Kasumi-1 (cell line): Measurements from ENCODE around the gene MECP2.
"Not testable (repeated sequence)": the region's sequence is repeated elsewhere in the genome, so short reads cannot be mapped to it uniquely, and the experiment has no call there.

Experiments
- DNase-seq, 2 experiments: peaks; one replicate each; lab custom pipeline; 2025; lab: John Stamatoyannopoulos, UW

The MECP2 gene

DNA sequence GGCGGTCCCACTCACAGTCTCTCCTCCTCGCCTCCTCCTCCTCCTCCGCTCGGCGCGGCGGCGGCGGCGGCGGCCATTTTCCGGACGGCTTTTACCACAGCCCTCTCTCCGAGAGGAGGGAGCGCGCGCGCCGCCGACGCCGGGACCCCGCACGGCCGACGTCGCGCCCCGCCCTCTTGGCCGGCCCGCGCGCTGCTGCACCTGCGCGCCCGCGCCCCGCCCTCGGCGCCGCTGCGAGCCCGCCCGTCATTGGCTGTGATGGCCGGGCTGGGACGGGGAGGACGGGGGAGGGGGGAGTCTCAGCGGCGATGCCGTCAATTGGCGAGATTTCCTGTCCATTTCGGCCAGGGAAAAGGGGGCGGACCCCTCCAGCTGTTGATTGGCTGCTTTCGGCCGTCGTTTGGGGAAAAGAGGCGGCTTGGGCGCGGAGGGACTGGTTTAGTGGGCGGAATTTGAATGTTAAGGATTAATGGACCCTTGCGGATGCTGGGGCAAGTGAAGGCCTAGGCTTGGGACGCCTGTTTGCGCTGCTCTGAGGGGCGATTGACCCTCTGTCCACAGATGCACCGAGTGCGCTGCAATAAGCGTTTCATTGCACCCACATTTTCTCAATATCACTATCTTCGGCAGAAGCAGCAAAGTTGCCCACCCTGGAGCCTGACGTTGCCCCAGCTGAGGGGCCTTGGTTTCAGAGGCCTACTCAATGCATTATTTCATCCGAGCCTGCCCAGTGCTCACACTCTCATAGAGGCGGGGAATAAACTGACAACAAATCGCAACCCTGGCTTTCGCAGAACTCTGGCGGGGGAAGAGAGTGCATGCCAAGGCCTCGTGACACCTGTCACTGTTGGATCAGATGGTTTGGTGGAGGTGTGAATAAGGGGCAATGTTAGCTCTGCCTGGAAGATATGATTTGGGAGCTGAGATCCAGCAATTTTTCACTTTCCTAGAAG is at the start of gene MECP2:
Gene MECP2 (minus strand): TSS at position 129 of the 953 bp plus-strand sequence.
- DNase-seq, result peak; percentile 77 to 84

DNA sequence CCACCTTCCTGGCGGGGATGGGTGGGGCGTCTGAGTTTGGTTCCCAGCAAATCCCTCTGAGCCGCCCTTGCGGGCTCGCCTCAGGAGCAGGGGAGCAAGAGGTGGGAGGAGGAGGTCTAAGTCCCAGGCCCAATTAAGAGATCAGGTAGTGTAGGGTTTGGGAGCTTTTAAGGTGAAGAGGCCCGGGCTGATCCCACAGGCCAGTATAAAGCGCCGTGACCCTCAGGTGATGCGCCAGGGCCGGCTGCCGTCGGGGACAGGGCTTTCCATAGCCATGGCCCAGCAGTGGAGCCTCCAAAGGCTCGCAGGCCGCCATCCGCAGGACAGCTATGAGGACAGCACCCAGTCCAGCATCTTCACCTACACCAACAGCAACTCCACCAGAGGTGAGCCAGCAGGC is 46.5 kb upstream of the MECP2 start, which contains the start of gene OPN1LW:
Gene OPN1LW (plus strand): TSS at position 234 of the 400 bp plus-strand sequence. CDS start 41 bp downstream, at position 275.
- DNase-seq, result not testable (repeated sequence)

DNA sequence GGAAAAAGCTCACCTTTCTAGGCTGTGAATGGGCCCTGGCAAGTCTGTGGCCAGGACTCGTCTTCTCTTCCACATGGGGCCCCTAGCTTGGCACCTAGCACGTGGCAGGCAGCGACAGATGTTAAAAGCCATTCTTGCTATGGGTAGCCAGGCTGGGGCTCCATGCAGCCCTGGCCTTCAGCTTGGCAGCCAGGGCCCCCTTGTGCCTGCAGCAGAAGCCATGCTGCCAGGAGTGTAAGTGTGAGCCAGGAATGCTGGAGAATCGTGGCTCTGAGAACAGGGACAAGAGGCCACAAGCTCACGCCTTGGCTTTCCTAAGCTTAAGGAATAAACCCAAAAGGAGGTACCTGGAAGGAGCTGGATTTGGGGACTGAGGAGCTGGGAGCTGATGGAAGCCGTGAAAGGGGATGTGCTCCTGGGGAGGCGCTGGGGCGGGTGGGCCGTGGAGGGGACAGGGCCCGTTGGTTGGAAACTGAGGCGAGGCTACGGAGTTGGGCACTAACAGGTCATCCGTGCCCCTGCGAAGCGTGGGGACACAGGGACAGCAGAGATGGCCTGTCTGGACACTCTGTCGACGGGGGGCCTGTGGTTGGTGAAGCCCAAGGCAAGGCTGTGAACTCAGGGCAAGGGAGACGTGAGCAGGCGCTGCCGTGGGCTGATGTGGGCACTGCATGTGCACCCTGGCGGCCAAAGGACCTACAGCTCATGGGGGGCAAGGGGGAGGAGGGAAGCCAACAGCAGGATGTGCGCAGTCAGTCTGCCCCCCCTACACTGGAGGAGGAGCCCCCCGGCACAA is 45.6 kb upstream of the MECP2 start:
- DNase-seq, result no peak

DNA sequence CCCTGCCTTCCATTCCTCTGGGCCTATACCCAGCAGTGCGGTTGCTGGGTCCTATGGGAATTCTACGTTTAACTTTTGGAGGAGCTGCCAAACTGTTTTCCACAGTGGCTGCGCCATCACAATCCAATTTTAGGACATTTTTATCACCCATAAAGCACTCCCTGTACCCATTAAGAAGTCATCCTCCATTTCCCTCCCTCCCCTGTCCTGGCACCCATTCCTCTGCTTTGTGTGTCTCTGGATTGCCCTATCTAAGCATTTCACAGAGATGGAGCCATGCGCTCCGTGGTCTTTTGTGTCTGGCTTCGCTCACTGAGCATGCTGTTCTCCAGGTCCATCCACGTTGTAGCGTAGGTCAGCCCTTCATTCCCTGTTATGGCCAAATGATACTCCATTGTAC is 44.9 kb upstream of the MECP2 start:
- no peak for DNase-seq

DNA sequence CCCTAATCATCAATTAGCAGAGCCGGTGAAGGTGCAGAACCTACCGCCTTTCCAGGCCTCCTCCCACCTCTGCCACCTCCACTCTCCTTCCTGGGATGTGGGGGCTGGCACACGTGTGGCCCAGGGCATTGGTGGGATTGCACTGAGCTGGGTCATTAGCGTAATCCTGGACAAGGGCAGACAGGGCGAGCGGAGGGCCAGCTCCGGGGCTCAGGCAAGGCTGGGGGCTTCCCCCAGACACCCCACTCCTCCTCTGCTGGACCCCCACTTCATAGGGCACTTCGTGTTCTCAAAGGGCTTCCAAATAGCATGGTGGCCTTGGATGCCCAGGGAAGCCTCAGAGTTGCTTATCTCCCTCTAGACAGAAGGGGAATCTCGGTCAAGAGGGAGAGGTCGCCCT is 43.2 kb upstream of the MECP2 start:
- no peak for DNase-seq

DNA sequence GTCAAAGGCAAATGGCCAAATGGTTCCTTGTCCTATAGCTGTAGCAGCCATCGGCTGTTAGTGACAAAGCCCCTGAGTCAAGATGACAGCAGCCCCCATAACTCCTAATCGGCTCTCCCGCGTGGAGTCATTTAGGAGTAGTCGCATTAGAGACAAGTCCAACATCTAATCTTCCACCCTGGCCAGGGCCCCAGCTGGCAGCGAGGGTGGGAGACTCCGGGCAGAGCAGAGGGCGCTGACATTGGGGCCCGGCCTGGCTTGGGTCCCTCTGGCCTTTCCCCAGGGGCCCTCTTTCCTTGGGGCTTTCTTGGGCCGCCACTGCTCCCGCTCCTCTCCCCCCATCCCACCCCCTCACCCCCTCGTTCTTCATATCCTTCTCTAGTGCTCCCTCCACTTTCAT is 42.7 kb upstream of the MECP2 start:
- no peak for DNase-seq

DNA sequence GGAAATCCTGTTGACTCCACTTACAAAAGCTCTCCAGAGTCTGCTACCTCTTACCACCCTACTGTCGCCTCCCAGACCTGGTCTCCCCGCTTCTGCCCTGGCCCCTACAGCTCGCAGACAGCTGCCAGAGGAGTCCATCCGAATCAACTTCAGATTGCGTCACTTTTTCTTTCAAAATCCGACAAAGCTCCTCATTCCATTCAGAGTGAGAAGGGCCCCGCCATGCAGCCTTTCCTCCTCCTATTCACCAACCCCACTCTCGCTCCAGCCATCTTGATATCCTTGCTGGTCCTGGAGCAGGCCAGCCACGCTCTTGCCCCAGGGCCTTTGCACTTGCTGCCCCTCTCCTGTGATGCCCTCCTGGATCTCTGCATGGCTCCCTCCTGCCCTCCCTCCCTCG is 41.3 kb upstream of the MECP2 start:
- DNase-seq, result no peak

DNA sequence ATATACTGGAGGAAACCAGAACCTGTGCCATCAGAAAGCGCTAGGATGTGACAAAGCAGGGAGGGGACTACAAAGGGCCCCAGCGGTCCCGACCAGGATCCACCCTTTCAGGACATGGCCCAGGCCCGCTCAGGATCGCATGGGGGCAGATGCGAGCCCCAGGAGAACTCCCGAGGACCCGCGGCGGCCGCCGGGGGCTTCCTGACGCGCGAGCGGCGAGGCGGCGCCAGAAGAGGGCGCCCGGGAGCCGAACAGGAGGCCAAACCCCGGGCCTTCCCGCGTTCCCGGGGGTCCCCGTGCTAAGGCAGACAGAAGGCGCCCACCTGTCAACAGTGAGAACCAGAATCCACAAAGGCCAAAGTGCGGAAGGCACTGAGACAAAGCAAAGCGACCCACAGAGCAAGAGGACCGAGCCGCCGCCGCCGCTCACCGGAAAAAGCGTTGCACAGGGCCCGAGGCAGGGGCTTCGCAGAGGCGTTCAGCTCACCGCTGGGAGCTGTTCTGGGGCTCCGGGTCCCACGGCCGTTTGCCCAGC is 39.2 kb upstream of the MECP2 start:
- peak; percentile 32 to 45 for DNase-seq

DNA sequence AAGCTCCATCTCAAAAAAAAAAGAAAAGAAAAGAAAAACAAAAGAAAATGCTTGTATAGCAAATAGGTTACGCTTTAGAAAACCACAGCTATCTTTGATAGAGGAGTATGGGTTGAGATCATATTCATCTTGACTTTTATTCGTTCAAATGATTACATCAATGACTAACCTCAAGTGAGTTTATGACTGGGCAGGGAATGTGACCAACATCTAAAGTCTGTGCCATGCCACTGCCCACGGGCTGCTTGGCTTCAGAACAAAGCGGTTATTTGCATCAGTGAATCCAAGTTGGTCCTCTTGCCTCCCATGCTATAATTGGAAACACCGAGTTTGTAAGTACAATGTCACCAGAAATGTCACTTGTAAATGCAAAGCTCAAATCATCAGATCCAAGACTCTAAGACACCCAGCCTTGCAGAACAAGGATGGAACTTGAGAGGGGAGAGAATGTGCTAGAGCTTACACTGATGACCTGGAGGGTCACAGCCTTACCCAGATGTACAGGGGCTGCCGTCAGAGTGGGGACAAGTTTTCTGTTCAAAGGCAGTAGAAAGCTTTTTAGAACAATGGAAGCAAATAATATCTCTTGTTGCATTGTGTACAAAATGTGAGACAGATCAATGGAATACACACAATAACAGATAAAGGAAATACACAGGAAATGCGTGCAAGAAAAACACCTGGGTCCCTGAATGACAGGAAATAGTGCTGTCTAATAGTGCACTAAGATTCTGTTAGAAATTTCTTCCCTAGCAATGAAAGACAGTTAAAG is 38.1 kb upstream of the MECP2 start:
- DNase-seq, result no peak

DNA sequence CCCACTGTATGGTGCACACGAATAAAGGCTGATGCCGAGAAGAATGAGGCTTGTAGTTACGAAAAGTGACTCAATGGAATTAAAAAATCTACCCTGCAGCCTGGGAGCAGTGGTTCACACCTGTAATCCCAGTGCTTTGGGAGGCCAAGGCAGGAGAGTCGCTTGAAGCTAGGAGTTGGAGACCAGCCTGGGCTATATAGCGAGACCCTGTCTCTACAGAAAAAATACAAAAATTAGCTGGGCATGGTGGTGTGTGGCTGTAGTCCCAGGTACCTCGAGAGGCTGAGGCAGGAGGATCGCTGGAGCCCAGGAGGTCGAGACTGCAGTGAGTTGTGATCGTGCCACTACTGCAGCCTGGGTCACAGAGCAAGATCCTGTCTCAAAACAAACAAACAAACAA is 34.8 kb upstream of the MECP2 start:
- no peak for DNase-seq

DNA sequence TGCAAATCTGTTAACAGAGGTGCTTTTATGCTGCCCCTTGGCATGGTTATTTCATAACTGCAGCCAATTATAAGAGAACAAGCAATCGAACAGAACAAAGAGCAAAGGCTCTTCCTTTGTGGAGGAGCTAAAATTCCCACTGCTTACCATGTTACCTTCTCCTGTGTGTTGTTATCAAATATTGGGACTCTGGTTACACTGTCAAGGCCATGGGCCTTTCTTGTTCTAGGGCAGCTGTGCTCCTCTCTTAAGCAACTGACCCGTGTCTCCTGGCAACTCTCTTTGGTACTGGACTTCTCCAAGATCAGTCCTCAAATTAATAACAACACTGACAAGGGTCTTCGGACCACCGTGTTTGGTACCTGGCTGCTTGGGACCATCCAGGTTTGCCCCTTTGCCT is 34.4 kb upstream of the MECP2 start:
- no peak for DNase-seq

DNA sequence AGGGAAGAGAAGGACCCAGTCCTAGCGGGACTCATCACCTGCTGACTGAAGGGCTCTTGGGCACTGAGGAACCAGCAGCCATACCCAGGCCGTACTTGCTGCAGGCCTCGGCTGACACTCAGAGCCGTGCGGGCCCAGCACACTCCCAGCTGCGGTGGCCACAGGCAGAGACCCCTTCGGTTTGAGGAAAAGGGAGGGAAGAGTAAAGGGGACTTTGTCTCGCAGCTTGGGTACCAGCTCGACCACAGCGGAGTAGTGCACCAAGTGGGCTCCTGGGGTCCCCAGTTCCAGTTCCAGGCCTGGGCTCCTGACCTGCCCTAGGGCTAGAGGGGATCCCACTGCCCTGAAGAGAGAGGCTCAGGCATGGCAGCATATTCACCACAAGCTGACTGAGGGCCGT is 28.6 kb upstream of the MECP2 start:
- DNase-seq, result no peak

DNA sequence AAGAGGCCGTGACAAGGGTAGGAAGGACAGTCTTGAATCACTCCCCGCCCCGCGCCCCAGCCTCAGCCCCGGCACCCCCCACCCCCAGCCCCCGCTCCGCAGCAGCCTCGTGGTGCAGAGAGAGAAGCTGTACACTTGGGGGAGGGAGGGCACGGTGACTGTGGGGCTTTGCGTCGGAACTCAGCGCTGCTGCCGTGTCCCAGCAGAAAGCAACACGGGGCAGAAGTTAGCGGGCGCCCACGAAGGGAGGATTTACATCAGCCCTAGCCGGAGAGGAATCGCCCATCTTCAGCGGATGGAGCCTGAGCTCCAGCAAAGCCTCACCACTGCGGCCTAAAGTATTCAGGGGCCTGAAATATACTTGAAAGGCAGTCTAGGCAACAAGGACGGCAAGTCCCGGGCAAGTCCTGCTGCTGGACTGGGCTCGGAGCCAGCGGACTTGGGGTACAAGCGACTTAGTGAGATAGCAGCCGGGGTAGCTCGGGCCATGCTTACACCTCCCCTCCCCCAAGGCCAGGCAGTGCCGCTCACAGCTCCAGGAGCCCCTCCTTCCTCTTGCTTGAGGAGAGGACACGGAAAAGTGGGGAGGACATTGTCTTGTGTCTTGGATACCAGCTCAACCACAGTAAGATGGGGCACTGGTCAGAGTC is 28.0 kb upstream of the MECP2 start:
- DNase-seq, result no peak

DNA sequence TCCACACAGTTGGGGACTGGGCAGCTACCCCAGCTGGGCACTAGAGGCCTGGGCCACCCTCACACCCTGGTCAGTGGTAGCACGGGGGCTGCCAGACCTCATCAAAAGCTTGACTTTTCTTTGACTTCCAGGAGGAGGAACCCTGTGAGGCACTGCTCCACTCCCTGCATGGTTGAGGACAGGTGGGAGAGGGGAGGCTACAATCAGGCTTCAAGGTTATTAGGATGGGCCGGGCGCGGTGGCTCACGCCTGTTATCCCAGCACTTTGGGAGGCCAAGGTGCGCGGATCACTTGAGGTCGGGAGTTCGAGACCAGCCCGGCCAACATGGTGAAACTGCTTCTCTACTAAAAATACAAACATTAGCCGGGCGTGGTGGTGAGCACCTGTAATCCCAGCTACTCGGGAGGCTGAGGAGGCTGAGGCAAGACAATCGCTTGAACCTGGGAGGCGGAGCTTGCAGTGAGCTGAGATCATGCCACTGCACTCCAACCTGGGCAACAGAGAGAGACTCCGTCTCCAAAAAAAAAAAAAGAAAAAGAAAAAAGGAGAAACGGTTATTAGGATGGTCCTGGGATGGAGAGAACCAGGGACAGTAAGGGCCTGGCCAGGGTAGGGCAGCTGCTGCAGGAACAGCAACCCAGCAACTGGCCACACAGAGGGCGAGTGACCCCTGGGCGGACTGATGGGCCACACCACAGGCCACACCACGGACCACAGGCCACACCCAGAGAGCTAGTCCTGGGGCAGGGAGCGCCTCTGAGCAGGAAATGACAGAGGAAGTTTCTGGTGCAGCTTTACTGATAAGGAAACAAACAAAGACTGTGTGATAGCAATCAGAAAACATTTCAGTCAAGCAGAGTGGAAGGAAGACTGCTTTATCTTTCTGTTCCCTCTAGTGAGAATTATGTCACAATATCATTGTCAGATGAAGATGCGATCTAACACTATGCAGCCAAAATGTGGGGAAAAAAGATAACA is 26.0 kb upstream of the MECP2 start:
- peak; percentile 4 to 7 for DNase-seq

DNA sequence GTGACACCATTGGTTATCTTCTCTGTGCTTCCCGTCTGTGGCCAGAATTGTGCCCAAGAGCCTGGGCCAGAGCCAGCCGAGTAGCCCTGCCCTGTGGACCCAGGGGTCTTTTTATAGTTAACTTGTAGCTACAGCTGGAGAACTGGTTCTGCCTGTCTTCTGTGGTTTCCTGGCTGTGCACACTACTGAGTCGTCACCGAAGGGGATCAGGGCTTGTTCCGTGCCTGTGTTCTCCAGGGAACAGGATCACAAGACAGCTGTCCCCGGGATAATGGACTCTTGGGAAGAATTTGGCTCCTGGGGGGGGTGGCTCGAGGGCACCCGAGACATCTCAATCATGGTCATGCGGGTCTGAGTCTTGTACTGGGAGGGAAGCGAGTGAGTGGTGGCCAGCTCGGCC is 24.4 kb upstream of the MECP2 start:
- DNase-seq, result no peak

DNA sequence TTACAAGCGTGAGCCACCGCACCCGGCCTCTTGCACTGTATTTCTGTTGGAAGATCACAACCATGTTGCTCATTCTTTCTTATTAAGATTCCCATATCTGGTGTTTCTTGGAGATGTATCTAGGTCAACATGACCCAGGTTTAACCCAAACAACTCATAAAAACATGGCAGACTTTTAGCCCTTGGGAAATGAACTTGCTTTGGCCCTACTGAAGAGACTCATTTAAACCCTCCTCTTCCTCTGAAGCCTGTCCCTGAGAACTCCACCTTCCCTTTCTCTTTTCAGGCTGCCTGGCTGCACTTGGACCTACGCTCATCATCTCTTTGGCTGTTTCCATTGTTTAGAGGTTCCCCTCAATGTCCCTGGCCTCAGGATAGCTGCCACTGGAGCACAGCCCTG is 23.7 kb upstream of the MECP2 start:
- DNase-seq, result no peak

DNA sequence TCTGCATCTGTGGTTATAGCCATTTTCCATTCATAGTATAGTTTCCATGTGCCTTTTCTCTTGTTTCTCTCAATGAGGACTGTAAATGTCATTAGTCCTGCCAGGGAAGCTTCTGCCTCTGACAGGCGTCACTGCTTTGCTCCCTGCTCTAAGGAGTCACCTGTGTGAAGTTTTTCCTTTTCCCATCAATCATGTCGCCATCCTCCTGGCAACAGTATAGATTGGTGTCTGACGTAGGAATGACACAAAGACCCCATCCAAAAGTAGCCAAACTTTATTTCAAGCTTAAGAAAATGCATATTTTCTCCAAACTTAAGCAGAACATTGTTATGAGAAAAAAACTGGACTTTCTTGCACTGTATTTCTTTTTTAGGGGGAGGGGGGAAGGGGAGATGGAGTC is 23.1 kb upstream of the MECP2 start:
- no peak for DNase-seq

DNA sequence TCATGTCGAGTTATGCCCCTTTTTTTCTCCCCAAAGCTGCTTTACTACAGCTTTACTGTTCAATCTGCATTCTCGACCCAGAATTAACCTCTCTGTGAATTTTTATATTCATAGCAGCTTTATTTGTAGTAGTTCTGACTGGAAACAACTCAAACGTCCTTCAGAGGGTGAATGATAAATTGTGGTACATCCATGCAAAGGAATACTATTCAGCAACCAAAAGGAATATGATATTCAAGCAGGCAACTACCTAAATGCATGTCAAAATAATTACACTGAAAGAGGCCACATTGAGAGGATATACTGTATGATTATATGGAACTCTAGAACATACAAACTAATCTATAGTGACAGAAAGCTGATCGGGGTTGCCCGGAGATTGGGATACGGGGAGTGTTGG is 20.0 kb upstream of the MECP2 start:
- DNase-seq, result no peak

DNA sequence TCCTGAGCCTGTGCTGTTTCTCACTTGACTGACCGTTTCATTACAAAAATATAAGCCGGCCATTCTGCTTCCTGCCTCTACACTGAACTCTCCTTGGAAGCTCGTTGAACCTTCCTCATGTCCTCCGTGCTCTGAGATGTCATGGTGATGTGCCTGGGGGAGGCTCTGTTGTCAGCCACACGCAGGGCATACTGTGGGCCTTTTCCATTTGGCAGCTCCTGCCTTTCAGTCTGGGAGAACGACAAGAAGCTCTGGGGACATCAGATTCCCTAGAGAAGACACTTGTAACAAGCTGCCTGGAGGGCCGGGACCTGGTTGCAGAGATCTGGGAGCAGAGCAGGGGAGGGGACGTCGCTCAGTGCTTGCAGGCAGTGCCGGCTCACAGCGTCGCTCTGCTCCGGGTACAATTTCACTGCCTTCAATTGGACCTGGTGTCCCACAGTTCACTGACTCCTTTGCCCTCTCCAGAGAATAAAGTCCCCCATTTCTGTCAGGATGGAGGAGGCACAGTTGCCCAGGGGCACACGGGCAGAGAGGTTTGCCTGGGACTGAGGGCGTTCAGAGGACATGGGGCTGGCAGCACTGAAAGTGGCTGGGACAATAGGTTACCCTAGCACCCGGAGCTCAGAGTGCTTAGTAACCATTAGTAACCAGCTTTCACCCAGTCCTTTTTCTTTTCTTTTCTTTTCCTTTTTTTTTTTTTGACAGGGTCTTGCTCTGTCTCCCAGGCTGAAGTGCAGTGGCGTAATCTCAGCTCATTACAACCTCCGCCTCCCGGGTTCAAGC is 19.1 kb upstream of the MECP2 start:
- no peak for DNase-seq
